Thymus (tissue), 11 donors: Measurements from ENCODE around the gene RHEX. TPM values are rescaled to one million over a fixed set of nuclear protein-coding genes. Genes with fewer than 3 reads are reported as not detected.

Experiments
- DNase-seq, 9 donors: peaks; one replicate each; pipeline ENCODE4 v3.0.0-alpha.2; 2013; ENCODE audit warnings: low spot score in 9 of 9, low read depth in 6 of 9, missing footprints in 1 of 9
- H3K27ac ChIP-seq, 2 donors: one replicate each; pipeline ENCODE4 v1.5.1; 2013; ENCODE audit warnings: control low read depth in 1 of 2, low read depth in 1 of 2, low read length in 1 of 2, mild to moderate bottlenecking in 1 of 2, moderate library complexity in 1 of 2
- H3K27me3 ChIP-seq, 2 donors: one replicate each; pipeline ENCODE4 v1.5.1; 2013; ENCODE audit warnings: low read length in 1 of 2; ENCODE audit not compliant: control insufficient read depth in 2 of 2, insufficient read depth in 1 of 2
- H3K36me3 ChIP-seq, 2 donors: one replicate each; pipeline ENCODE4 v1.5.1; 2013; ENCODE audit warnings: low read length in 1 of 2, mild to moderate bottlenecking in 1 of 2, moderate library complexity in 1 of 2; ENCODE audit not compliant: control insufficient read depth in 2 of 2, insufficient read depth in 2 of 2
- H3K4me1 ChIP-seq, 2 donors: one replicate each; pipeline ENCODE4 v1.5.1; 2013; ENCODE audit warnings: low read length in 2 of 2; ENCODE audit not compliant: control insufficient read depth in 2 of 2, insufficient read depth in 2 of 2
- H3K4me3 ChIP-seq, 2 donors: one replicate each; pipeline ENCODE4 v1.5.1; 2013; ENCODE audit warnings: low read length in 2 of 2, control low read depth in 1 of 2, mild to moderate bottlenecking in 1 of 2
- H3K9me3 ChIP-seq, 2 donors: one replicate each; pipeline ENCODE4 v1.5.1; 2013; ENCODE audit warnings: low read length in 1 of 2, mild to moderate bottlenecking in 1 of 2; ENCODE audit not compliant: control insufficient read depth in 2 of 2, insufficient read depth in 1 of 2
- WGBS: extraction: QIAGEN DNeasy Blood & Tissue Kit; methylation state at CpG from one replicate; pipeline ENCODE4 v1.1.7; 2013; 5-methylcytosine and 5-hydroxymethylcytosine counted together
- polyA plus RNA-seq: library from polyadenylated mRNA; stranded (reverse); fragments of 200-250 nt; gene quantifications from one replicate; pipeline ENCODE4 v1.2.3, GENCODE V29; 2013
- total RNA-seq: library from RNA; stranded (reverse); fragments of 120-200 nt; gene quantifications from one replicate; pipeline ENCODE4 v1.2.4, GENCODE V29; 2013
- donor health status: healthy.

Gene RHEX
- total and polyA plus RNA-seq, 2 donors = 1.7 to 3.6 TPM

- peak overlapping the region in 1 of 2 donors; percentile 83 for H3K27ac ChIP-seq
- DNase-seq = no peak
Measured at GRCh38 chr1:206037581-206037980, 15.4 kb upstream of the RHEX start.

GRCh38 chr1:206039046-206039973 lies 13.7 kb upstream of the RHEX start:
- Histone ChIP-seq H3K27me3 (no peaks in the 10 kb centered on the region), H3K9me3 (peaks cover 0 to 9% of the 10 kb centered on the region in 2 donors), H3K27ac (peak overlapping the region; percentile 58 to 91), H3K4me3 (peak overlapping the region in 1 of 2 donors; percentile 14), H3K36me3 (no peaks in the 10 kb centered on the region), H3K4me1 (peaks cover 38 to 75% of the 10 kb centered on the region in 2 donors)
- peak in 2 of 9 donors; percentile 27 to 58 for DNase-seq
- 57% methylated on average over 7 of the region's 7 CpGs for WGBS

More at GRCh38 chr1:206037581-206037980, 15.4 kb upstream of the RHEX start:
- Histone ChIP-seq H3K4me1 (peaks cover 38 to 82% of the 10 kb centered on the region in 2 donors), H3K9me3 (peaks cover 0 to 11% of the 10 kb centered on the region in 2 donors), H3K4me3 (no peak overlapping the region), H3K27me3 (no peaks in the 10 kb centered on the region), H3K36me3 (no peaks in the 10 kb centered on the region)
- 96% methylated on average over 9 of the region's 9 CpGs for WGBS

- 94% methylated on average over 5 of the region's 5 CpGs for WGBS
- Histone ChIP-seq H3K9me3 (peaks cover 0 to 9% of the 10 kb centered on the region in 2 donors), H3K27ac (peak overlapping the region in 1 of 2 donors; percentile 91), H3K4me1 (peaks cover 29 to 64% of the 10 kb centered on the region in 2 donors), H3K27me3 (no peaks in the 10 kb centered on the region), H3K4me3 (no peak overlapping the region), H3K36me3 (no peaks in the 10 kb centered on the region)
- no peak for DNase-seq
Measured at GRCh38 chr1:206040328-206040727, 12.6 kb upstream of the RHEX start.

- peaks cover 0 to 9% of the 10 kb centered on the region in 2 donors for H3K9me3 ChIP-seq
- H3K27ac ChIP-seq = peak overlapping the region in 1 of 2 donors; percentile 55
- 71% methylated on average over 7 of the region's 7 CpGs for WGBS
- peaks cover 25 to 53% of the 10 kb centered on the region in 2 donors for H3K4me1 ChIP-seq
- DNase-seq = peak in 5 of 9 donors; percentile 59 to 77 (median 61)
- H3K27me3 ChIP-seq = no peaks in the 10 kb centered on the region
- no peak overlapping the region for H3K4me3 ChIP-seq
- no peaks in the 10 kb centered on the region for H3K36me3 ChIP-seq
Measured at GRCh38 chr1:206041640-206042039, 11.3 kb upstream of the RHEX start.

DNA sequence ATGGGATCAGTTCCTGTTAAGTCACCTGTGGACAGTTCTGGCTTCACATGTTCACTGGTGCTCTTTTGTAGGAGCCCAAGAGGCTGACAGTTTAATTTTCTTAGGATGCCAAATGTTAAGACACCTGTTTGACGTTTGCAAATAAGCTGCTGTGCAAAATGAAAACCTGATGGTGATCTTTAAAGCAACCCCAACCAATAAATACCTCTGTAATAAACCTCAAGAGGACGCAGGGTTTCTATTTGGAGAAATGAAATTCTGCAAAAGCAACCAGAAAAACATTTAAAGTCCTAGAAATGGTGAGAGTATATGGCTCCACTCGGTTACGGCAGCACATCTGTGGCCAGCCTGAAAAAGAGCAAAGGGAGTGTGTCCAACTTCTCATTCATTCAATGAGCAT lies 5.7 kb upstream of the RHEX start:
- WGBS = 81% methylated on average over 4 of the region's 4 CpGs
- H3K4me1 ChIP-seq = peaks cover 16 to 44% of the 10 kb centered on the region in 2 donors

GRCh38 chr1:206048582-206048981 lies 4.4 kb upstream of the RHEX start:
- H3K27ac ChIP-seq = no peak overlapping the region
- H3K4me3 ChIP-seq = no peak overlapping the region
- peaks cover 16 to 49% of the 10 kb centered on the region in 2 donors for H3K4me1 ChIP-seq
- peaks cover 0 to 4% of the 10 kb centered on the region in 2 donors for H3K9me3 ChIP-seq
- H3K27me3 ChIP-seq = no peaks in the 10 kb centered on the region
- peaks cover 0 to 3% of the 10 kb centered on the region in 2 donors for H3K36me3 ChIP-seq
- 98% methylated on average over 6 of the region's 6 CpGs for WGBS
- DNase-seq = no peak

More for the DNA sequence above, 5.7 kb upstream of the RHEX start:
- no peaks in the 10 kb centered on the region for H3K36me3 ChIP-seq
- no peak overlapping the region for H3K4me3 ChIP-seq
- DNase-seq = no peak
- H3K27ac ChIP-seq = no peak overlapping the region
- no peaks in the 10 kb centered on the region for H3K9me3 ChIP-seq
- no peaks in the 10 kb centered on the region for H3K27me3 ChIP-seq

GRCh38 chr1:206049293-206049692 lies 3.7 kb upstream of the RHEX start:
- H3K4me1 ChIP-seq = peaks cover 16 to 49% of the 10 kb centered on the region in 2 donors
- no peak overlapping the region for H3K27ac ChIP-seq
- H3K36me3 ChIP-seq = peaks cover 0 to 3% of the 10 kb centered on the region in 2 donors
- DNase-seq = no peak
- no peaks in the 10 kb centered on the region for H3K27me3 ChIP-seq
- no peak overlapping the region for H3K4me3 ChIP-seq
- H3K9me3 ChIP-seq = peaks cover 0 to 4% of the 10 kb centered on the region in 2 donors

DNA sequence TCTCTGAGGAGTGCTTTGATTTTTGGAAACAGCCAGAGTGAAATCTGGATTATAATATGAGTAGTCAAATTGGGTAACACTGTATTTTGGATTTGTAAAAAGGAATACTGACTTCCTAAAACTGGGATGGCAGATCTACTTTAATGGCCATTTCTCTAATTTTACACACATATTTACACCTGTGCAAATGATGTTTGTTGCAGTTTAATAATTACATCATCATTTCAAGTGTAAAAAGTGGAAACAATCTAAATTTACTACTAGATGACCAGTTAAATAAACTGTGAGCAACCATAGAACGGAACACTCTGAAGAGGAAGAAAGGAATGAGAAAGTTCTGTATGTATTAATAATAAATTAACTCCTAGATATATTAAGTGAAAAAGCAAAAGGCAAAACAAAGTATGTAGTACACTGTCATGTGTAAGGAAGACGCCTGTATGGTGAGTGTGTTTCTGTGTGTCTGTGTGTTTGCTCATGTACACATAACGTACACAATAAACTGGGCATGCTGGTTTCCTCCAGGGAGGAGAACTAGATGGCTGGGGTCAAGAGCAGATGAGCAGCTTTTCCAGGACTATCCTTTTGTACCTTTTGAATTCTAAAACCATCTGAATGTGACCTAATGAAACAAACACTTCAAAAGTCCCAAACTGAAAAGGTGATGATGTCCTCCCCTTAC lies 2.9 kb upstream of the RHEX start:
- DNase-seq = no peak
- Histone ChIP-seq H3K4me3 (no peak overlapping the region), H3K27ac (peak overlapping the region in 1 of 2 donors; percentile 80), H3K9me3 (peaks cover 0 to 4% of the 10 kb centered on the region in 2 donors), H3K27me3 (no peaks in the 10 kb centered on the region), H3K36me3 (peaks cover 0 to 3% of the 10 kb centered on the region in 2 donors), H3K4me1 (peaks cover 16 to 49% of the 10 kb centered on the region in 2 donors)
- WGBS = 92% methylated on average over 3 of the region's 3 CpGs
